Tibial nerve (tissue), 4 donors: ENCODE data around the gene CAT.

ENCODE experiments used
- CTCF ChIP-seq, 5 experiments: fragments of 200-600 bp in 3 of 5; fragments of 450-650 bp in 2 of 5; sonication (generic) in 3 of 5; IDR thresholded peaks; one replicate each; pipeline ENCODE4 v1.5.1; 2016 to 2019; ENCODE audit warnings: antibody characterized with exemption in 5 of 5, mild to moderate bottlenecking in 3 of 5, moderate library complexity in 2 of 5
- EP300 ChIP-seq, 2 donors: sonication (generic); formaldehyde crosslinking; IDR thresholded peaks; one replicate each; pipeline ENCODE4 v1.6.1; 2017; ENCODE audit warnings: antibody characterized with exemption in 2 of 2, mild to moderate bottlenecking in 1 of 2

DNA sequence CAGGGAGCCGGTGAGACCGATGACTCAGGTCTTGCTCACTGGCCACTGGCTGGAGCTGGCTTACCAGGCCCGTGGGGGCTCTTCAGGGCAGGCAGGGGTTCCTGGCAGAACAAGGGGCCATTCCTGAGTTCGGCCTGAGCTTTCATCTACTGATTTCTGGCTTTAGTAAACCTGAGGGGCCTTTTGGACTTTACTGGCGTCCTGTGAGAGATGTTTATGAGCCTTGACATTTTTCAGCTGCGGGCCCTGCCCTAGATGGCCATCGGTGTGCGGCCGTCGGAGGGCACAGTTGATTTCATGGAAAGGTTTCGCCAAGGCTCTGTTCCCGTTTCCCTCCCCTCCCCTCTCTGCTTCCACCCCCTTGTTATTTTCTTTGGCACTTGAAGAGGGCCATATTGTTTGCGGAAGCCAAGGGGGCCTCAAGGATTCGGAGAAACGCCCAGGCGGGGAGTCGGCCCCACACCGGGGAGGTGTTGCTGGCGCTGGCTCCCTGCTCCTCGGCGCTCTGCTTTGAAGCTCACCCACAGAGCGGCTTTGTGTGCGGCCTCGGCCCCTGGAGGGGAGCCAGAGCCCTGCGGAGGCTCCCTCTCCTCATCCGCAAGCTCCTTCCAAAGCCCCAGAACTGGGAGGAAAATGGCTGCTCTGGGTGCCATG is 57.1 kb downstream of the CAT start:
- no peak for TF ChIP-seq EP300 (IDR thresholded peaks at IDR 0.05)
- TF ChIP-seq CTCF (IDR thresholded peaks at IDR 0.05), result no peak
